Epidermal melanocyte (primary cell): ENCODE data around the gene HDAC9.

Experiments used
- DNase-seq: peaks from one replicate; pipeline ENCODE4 v3.0.0; 2011; ENCODE audit warnings: low spot score; ENCODE audit not compliant: insufficient read length

HDAC9 gene

GRCh38 chr7:18495412-18496340 lies at the start of gene HDAC9:
HDAC9 (plus strand) TSS chr7:18495749; CDS start chr7:18496303, 554 bp downstream.
- no peak for DNase-seq

- peak; percentile 27 for DNase-seq
These were observed 49.5 kb upstream of the HDAC9 start for GRCh38 chr7:18445916-18446520.

- no peak for DNase-seq
These were observed 45.5 kb upstream of the HDAC9 start for GRCh38 chr7:18450019-18450418.

DNA sequence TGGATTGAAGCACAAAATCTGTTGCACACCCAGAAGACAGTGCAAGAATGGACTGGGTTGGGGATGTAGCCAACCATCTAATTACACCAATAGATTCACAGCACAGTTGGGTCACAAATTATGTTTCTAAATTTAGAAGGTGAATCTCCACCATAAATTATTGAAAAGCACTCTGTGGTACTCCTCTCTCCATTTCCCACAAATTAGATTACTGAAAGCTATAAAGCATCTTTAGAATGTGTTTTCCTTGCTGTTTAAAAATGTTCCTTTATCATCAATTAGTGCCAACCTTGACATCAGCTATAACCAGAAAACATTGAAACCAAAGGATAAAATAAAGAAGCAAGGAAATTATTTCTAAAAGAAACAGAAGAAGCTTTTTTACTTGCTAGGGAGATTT lies 39.9 kb upstream of the HDAC9 start:
- no peak for DNase-seq

- no peak for DNase-seq
These were observed 37.7 kb upstream of the HDAC9 start for GRCh38 chr7:18457832-18458231.

DNA sequence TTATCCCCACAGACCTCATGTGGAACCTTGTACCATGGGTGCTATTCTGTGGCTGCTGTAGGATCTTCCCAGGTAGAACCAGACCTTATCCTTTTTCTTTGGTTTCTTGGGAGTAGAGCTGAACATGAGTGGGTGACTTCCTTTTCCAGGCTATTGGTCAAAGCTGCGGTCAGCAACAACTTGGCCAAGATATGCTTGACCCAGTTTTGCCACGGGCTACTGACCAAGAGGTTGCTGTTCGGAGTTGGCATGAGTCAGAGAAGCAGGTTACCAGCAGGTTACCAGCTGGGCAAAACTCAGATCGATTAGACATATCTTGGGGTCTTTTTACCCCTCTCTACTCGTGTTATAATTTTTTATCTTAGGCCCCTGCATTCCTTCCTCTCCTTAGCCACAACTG lies 36.7 kb upstream of the HDAC9 start:
- DNase-seq = no peak

- no peak for DNase-seq
These were observed 35.9 kb upstream of the HDAC9 start for GRCh38 chr7:18459484-18460245.

DNA sequence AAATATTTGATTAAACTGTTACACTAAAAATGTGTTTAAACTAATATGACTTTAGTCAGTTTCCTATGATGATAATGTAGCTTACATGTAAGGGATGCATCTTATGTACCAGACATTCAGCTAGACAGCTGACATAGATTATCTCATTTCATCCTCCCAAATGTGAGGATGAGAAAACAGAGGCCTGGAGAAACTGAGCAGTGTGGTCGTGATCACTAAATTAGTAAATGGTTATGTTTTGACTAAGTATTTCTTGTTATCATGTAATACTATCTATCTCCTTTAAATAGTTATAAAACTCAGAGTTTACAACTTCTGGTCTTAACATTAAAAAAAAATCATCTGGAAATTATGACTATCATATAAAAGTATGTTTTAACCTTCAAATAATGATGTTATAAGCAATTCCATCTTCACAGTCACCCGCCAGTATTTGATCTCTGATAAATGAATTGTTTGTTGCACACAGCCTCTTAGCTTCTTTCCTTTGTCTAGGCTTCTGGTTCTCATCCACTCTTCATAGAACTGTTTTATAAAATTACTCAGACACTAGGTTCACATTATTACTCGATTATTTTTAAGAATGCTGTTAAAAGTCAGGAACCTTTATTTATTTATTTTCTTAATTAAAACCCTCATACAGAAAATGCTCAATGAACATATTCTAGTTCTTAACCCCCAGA lies 33.6 kb upstream of the HDAC9 start:
- no peak for DNase-seq

GRCh38 chr7:18464830-18465229 lies 30.7 kb upstream of the HDAC9 start:
- DNase-seq = no peak

DNA sequence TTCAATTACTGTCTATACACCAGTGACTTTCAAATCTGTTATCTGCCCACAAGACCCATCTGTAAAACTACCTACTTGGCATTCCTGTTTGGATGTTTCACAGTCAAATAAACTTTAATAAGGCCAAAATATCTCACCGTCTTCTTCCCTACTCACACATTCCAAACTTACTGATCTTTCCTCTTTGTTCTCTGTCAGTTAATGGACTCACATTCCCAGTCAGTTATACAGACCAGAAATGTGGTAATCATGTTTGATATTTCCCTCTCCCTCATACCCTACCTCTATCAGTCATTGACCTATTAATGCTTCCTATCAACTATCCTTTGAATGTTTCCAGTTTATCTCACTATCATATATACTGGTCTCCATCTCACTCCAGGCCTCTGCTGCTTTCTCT lies 28.5 kb upstream of the HDAC9 start:
- no peak for DNase-seq

DNA sequence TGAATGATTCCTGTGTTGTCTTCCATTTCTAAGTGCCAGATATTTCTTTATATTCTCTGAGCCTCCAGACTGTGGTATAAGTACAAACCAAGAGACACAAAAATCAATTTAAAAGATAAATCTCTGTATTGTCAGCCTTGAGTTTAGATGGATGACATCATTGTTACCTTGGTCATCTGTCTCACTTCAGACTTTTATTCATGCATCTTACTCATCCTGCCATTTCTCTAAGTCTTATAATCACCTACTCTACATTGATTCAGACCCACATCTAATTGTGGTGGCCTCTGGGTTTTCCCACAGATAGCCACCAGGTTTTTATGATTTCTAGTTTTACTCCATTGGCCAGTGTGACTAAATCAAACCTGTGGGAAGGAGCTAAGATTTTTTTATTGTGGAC lies 26.8 kb upstream of the HDAC9 start:
- no peak for DNase-seq

DNA sequence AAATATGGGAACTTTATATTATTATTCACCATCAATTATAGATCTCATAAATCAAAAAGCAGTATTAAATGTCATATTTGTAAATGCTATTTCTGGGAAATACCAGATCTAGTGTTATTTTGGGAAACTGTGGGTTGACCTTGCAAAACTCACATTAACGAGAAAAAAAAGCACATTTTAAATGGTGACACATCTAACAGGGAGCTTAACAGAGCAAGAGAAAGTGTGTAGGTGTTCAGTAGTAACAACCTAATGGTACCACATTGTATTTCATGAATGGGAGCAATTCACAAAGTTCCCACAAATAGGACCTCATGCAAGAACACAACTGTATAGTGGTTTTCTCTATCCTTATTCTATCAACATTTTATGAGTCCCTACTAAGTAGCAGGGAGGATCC lies 26.2 kb upstream of the HDAC9 start:
- no peak for DNase-seq

DNA sequence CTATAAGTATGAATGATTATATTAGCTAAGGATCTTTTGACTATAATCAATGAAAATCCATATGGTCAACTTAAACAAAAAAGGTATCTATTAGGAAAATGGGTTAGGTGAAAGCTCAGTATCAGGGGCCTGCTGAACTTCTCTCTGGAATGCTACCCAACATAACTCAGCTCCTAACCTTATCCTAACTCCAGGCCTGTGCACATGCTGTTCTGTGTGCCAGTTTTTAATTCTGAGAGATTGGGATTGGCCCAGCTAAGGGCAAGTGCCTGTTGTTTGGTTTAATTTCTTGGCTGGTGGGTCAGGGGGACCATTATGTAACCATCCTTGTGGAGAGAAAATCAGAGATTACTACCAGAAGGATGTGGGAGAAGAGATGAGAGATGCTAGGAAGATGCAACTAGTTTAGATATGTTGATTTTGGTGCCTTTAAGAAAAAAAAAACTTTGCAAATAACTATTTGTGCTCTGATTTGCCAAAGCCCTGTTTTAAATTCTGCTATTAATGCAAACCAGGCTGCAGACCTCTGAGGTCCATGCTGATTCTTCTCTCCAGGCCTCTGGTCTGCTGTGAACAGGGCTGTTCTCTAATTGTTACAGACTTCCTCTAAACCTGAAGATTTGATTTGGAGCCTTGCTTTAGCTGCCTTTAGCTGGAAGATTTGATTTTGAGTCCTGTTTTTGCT lies 23.9 kb upstream of the HDAC9 start:
- no peak for DNase-seq

DNA sequence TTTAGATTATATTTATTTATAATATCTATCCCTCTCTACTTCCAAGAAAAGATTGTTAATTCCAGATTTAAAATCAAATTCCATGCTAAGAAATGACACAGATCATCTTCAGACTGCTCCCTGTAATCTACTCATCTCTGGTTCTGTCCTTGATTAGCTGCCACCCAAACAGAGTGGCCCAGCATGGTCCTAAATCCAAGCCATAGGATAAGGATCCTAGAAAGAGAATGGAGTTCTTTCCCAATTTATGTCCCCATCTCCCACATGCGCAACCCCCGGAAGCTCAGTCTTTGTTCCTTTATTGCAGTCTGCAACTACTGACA lies 23.4 kb upstream of the HDAC9 start:
- no peak for DNase-seq

DNA sequence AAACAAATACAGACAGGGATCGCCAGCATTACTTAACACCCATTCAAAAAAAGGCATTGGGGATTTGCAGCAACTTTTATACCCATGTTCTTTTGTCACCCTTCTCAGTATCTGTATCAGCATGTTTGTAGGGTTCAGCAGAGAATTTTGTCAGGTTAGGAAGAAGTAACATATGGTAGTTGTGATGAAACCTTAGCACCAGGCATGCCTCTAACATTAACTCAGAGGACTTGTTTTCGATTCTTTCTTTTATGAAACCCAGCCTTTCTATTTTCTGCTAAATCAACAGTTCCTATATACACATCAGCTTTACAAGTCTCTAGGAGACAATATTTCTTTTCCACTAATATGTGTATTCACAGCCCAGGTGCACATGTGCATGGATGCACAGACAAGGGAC lies 22.4 kb upstream of the HDAC9 start:
- DNase-seq = no peak

- no peak for DNase-seq
These were observed 20.6 kb upstream of the HDAC9 start for GRCh38 chr7:18474944-18475343.

DNA sequence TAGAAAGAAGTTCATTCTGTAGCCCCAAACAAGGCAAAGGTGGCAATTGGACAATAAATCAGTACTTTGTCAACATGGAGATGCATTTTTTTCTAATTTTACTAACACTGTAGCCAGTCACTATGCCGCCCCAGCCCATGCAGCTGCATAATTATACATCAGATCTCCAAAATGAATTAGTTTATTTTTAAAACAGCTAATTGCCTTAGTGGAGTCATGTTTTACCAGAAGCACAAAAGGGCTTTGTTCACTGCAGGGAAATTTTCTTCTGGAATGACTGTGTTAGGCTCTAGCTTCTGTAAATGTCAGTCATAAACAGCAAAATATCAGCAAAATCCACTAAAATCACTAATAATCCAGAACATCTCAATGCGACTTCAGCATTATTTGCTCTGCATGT lies 20.1 kb upstream of the HDAC9 start:
- DNase-seq = no peak

DNA sequence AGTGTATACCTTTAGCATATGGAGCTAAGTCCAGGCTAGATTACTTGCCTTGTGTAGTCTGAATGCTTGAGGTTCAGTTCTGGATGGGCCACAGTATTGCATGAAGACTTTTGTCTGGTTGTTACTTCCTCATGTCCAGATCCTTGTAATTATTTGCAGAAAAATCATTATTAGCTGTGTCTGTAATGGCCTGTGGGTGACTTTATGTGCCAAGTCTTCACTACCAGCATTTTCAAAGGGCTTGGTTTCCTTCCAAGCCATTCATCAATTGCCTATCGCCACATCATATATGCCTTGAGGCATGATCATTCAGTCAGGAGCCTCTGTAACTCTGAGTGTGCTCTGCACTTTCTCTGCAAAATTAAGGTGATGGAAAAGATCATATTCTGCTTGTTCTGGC lies 13.8 kb upstream of the HDAC9 start:
- no peak for DNase-seq

DNA sequence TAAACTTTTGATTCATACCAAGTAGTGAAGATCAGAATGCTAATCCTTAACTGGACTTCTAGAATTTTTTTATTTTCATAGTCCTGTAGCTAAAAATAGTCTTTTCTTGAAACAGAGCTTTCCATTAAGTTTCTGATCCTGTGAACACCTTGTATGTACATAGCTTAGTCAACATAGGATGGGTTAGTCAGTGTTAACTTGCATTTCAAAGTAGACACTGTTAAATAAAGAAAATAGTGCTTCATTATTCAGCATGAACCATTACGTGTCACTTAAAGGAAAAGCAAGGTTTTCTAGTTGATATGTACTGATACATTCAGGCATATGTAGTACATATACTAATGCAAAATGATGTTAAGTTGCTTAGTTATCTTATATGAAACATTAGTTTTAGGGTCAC lies 7.5 kb upstream of the HDAC9 start:
- DNase-seq = no peak

DNA sequence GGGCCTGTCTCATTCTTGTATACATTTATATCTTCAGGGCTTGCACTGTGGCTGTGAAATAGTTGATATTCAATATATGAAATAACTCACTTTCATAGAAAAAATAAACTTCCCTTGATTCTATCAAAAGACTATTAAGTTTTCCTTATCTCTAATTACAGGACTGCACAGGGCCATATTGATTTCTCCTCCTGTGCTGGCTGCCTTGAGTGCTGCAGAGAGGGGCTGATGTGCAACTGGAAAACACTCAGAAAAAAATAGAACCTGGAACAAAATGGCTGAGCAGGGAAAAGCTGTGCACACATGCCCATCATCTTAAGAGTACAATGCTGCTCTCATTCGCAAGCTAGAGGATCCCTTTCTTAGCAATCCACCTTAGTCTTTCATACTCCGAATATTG lies 5.9 kb upstream of the HDAC9 start:
- no peak for DNase-seq

- DNase-seq = no peak
These were observed 3.7 kb upstream of the HDAC9 start for GRCh38 chr7:18491871-18492270.
